Skeletal muscle satellite cell (primary cell): ENCODE results near the gene ZNF611.
A peak's percentile ranks its signal among the peaks of the same experiment; 100 is the strongest.
"Not testable (repeated sequence)": the region's sequence is repeated elsewhere in the genome, so short reads cannot be mapped to it uniquely, and the experiment has no call there.

ENCODE experiments used
- H3K27me3 ChIP-seq: 2 replicates; pipeline ENCODE4 v1.7.0; 2013; ENCODE audit warnings: low read length; ENCODE audit not compliant: control insufficient read depth, insufficient read depth
- H3K36me3 ChIP-seq: 2 replicates; pipeline ENCODE4 v1.7.0; 2013; ENCODE audit warnings: mild to moderate bottlenecking, control low read depth, low read length; ENCODE audit not compliant: insufficient read depth
- H3K4me1 ChIP-seq: 2 replicates; pipeline ENCODE4 v1.7.0; 2013; ENCODE audit warnings: low read length; ENCODE audit not compliant: control insufficient read depth, insufficient read depth
- H3K4me2 ChIP-seq: 2 replicates; pipeline ENCODE4 v1.7.0; 2013; ENCODE audit warnings: mild to moderate bottlenecking, low read length
- H3K4me3 ChIP-seq: 2 replicates; pipeline ENCODE4 v1.7.0; 2013; ENCODE audit warnings: low read length
- H3K9ac ChIP-seq: 2 replicates; pipeline ENCODE4 v1.7.0; 2013; ENCODE audit warnings: mild to moderate bottlenecking, low read depth, low read length, moderate library complexity
- H3K9me3 ChIP-seq: replicated peaks from 2 replicates; pipeline ENCODE4 v1.7.0; 2013; ENCODE audit warnings: mild to moderate bottlenecking, control low read depth, low read length

ZNF611 gene

GRCh38 chr19:52735734-52736133 lies 890 bp upstream of the ZNF611 start:
- no peaks in the 10 kb centered on the region for H3K9me3 ChIP-seq
- H3K4me3 ChIP-seq = peak overlapping the region; percentile 26
- H3K9ac ChIP-seq = peak overlapping the region; percentile 98
- H3K27me3 ChIP-seq = no peaks in the 10 kb centered on the region
- H3K4me2 ChIP-seq = peak overlapping the region; percentile 73
- no peaks in the 10 kb centered on the region for H3K36me3 ChIP-seq
- H3K4me1 ChIP-seq = peaks cover 14% of the 10 kb centered on the region

- Histone ChIP-seq H3K4me1 (peaks cover 14% of the 10 kb centered on the region), H3K4me3 (peak overlapping the region; percentile 98), H3K36me3 (no peaks in the 10 kb centered on the region)
Measured at GRCh38 chr19:52734331-52734892, 432 bp downstream of the ZNF611 start.

GRCh38 chr19:52726051-52726450 lies 8.8 kb downstream of the ZNF611 start:
- not testable (repeated sequence) for H3K9ac ChIP-seq, H3K4me3 ChIP-seq, H3K27me3 ChIP-seq, H3K4me2 ChIP-seq, H3K9me3 ChIP-seq, H3K4me1 ChIP-seq
- peaks cover 10% of the 10 kb centered on the region for H3K36me3 ChIP-seq

More at GRCh38 chr19:52734331-52734892, 432 bp downstream of the ZNF611 start:
- Histone ChIP-seq H3K27me3 (no peaks in the 10 kb centered on the region), H3K9ac (peak overlapping the region; percentile 98), H3K4me2 (peak overlapping the region; percentile 89), H3K9me3 (no peaks in the 10 kb centered on the region)

- H3K36me3 ChIP-seq = peaks cover 15% of the 10 kb centered on the region
- no peak overlapping the region for H3K4me2 ChIP-seq
- H3K9ac ChIP-seq = no peak overlapping the region
- peaks cover 6% of the 10 kb centered on the region for H3K4me1 ChIP-seq
- no peaks in the 10 kb centered on the region for H3K9me3 ChIP-seq
- H3K4me3 ChIP-seq = no peak overlapping the region
- H3K27me3 ChIP-seq = no peaks in the 10 kb centered on the region
Measured at GRCh38 chr19:52725528-52725961, 9.3 kb downstream of the ZNF611 start.

- peaks cover 6% of the 10 kb centered on the region for H3K4me1 ChIP-seq
- no peaks in the 10 kb centered on the region for H3K27me3 ChIP-seq
- H3K36me3 ChIP-seq = peaks cover 15% of the 10 kb centered on the region
- no peaks in the 10 kb centered on the region for H3K9me3 ChIP-seq
- no peak overlapping the region for H3K9ac ChIP-seq
- H3K4me3 ChIP-seq = no peak overlapping the region
- no peak overlapping the region for H3K4me2 ChIP-seq
Measured at GRCh38 chr19:52724701-52725514, 9.9 kb downstream of the ZNF611 start.

GRCh38 chr19:52723907-52724598 lies 10.8 kb downstream of the ZNF611 start:
- not testable (repeated sequence) for H3K27me3 ChIP-seq, H3K4me2 ChIP-seq
- H3K36me3 ChIP-seq = peaks cover 15% of the 10 kb centered on the region

GRCh38 chr19:52722062-52723003 lies 12.5 kb downstream of the ZNF611 start:
- H3K27me3 ChIP-seq = no peaks in the 10 kb centered on the region
- peaks cover 9% of the 10 kb centered on the region for H3K36me3 ChIP-seq
- no peaks in the 10 kb centered on the region for H3K9me3 ChIP-seq
- H3K4me1 ChIP-seq = peaks cover 6% of the 10 kb centered on the region
- H3K4me3 ChIP-seq = no peak overlapping the region
- no peak overlapping the region for H3K9ac ChIP-seq
- H3K4me2 ChIP-seq = peak overlapping the region; percentile 14

More at GRCh38 chr19:52723907-52724598, 10.8 kb downstream of the ZNF611 start:
- not testable (repeated sequence) for H3K4me1 ChIP-seq, H3K4me3 ChIP-seq, H3K9ac ChIP-seq, H3K9me3 ChIP-seq

- not testable (repeated sequence) for H3K4me2 ChIP-seq, H3K4me1 ChIP-seq, H3K9ac ChIP-seq, H3K4me3 ChIP-seq, H3K36me3 ChIP-seq, H3K27me3 ChIP-seq, H3K9me3 ChIP-seq
Measured at GRCh38 chr19:52720541-52720940, 14.3 kb downstream of the ZNF611 start.

GRCh38 chr19:52716522-52716921 lies 18.3 kb downstream of the ZNF611 start:
- Histone ChIP-seq H3K27me3 (no peaks in the 10 kb centered on the region), H3K9ac (no peak overlapping the region), H3K36me3 (peaks cover 21% of the 10 kb centered on the region), H3K4me3 (no peak overlapping the region), H3K4me2 (no peak overlapping the region), H3K4me1 (no peaks in the 10 kb centered on the region), H3K9me3 (no peaks in the 10 kb centered on the region)

GRCh38 chr19:52715902-52716301 lies 18.9 kb downstream of the ZNF611 start:
- H3K4me3 ChIP-seq, H3K4me1 ChIP-seq, H3K9ac ChIP-seq, H3K4me2 ChIP-seq, H3K9me3 ChIP-seq, H3K27me3 ChIP-seq: not testable (repeated sequence)
- H3K36me3 ChIP-seq = peaks cover 25% of the 10 kb centered on the region

GRCh38 chr19:52715330-52715729 lies 19.5 kb downstream of the ZNF611 start:
- H3K4me1 ChIP-seq, H3K4me3 ChIP-seq, H3K9me3 ChIP-seq, H3K9ac ChIP-seq, H3K27me3 ChIP-seq, H3K4me2 ChIP-seq: not testable (repeated sequence)
- peaks cover 26% of the 10 kb centered on the region for H3K36me3 ChIP-seq
